IPS-20b (cell line): ENCODE measurements around the gene TNFSF15.

Experiments used
- H3K27ac ChIP-seq: one replicate; pipeline ENCODE4 v1.5.1; 2013; ENCODE audit warnings: low read length
- H3K27me3 ChIP-seq: 2 replicates; pipeline ENCODE4 v1.6.1; 2013; ENCODE audit warnings: mild to moderate bottlenecking, low read length, inconsistent platforms; ENCODE audit not compliant: insufficient read depth
- H3K36me3 ChIP-seq: 2 replicates; pipeline ENCODE4 v1.6.1; 2013; ENCODE audit warnings: low read depth, mild to moderate bottlenecking, inconsistent platforms, low read length, moderate library complexity; ENCODE audit not compliant: insufficient read depth
- H3K4me1 ChIP-seq: 2 replicates; pipeline ENCODE4 v1.6.1; 2013; ENCODE audit warnings: mild to moderate bottlenecking, control low read depth, inconsistent platforms, low read length, moderate library complexity; ENCODE audit not compliant: insufficient read depth
- H3K4me3 ChIP-seq: 2 replicates; pipeline ENCODE4 v1.5.1; 2013; ENCODE audit warnings: mild to moderate bottlenecking, low read length, inconsistent platforms
- H3K9ac ChIP-seq: 2 replicates; pipeline ENCODE4 v1.6.1; 2013; ENCODE audit warnings: low read depth, mild to moderate bottlenecking, inconsistent platforms, low read length, moderate library complexity
- H3K9me3 ChIP-seq: 2 replicates; pipeline ENCODE4 v1.6.1; 2013; ENCODE audit warnings: mild to moderate bottlenecking, low read depth, low read length, inconsistent platforms; ENCODE audit not compliant: insufficient read depth

The TNFSF15 gene

DNA sequence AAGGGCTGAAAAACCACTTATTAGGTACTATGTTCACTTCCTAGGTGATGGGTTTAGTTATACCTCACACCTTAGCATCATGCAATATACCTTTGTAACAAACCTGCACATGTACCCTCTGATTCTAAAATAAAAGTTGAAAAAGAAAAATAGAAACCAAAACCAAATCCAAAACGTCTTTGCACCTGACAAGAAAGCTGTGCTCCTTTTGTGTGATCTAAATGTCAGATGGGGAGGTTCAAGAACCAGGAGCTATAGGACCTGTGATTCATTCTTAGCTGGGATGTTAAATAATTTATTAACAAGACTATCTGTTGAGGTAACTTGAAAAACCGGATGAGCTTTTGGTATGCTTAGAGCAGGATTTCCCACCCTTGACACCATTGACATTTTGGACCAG is 16.9 kb upstream of the TNFSF15 start:
- Histone ChIP-seq H3K27ac (no peak overlapping the region), H3K4me1 (no peaks in the 10 kb centered on the region), H3K9me3 (no peaks in the 10 kb centered on the region), H3K27me3 (no peaks in the 10 kb centered on the region), H3K4me3 (no peak overlapping the region), H3K9ac (no peak overlapping the region), H3K36me3 (no peaks in the 10 kb centered on the region)

DNA sequence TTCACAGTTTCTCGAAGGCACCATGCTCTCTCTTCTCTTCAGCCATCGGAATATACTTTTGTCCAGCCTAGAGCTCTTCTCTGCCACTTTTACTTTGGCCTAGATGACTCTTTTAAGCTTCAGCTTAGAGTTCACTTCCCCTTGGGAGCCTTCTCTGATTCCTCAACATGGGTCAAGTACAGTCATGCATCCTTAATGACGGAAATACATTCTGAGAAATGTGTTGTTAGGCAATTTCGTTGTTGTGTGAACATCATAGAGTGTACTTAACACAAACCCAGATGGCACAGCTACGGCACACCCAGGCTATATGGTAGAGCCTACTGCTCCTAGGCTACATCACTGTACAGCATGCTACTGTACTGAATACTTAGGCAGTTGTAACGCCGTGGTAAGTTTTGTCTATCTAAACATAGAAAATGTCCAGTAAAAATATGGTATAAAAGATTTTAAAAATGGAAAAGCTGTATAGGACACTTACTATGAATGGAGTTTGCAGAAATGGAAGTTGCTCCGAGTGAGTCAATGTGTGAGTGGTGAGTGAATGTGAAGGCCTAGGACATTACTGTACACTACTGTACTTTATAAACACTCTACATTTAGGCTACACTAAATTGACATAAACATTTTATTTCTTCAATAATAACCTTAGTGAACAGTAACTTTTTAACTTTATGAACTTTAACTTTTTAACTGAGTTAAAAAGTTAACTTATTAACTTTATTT is 15.1 kb upstream of the TNFSF15 start:
- H3K36me3 ChIP-seq, result no peaks in the 10 kb centered on the region
- H3K9me3 ChIP-seq, result no peaks in the 10 kb centered on the region
- H3K4me1 ChIP-seq, result no peaks in the 10 kb centered on the region
- no peak overlapping the region for H3K27ac ChIP-seq
- H3K27me3 ChIP-seq, result no peaks in the 10 kb centered on the region; the same call in 1 of the 2 replicates
- H3K9ac ChIP-seq, result no peak overlapping the region
- H3K4me3 ChIP-seq, result no peak overlapping the region

DNA sequence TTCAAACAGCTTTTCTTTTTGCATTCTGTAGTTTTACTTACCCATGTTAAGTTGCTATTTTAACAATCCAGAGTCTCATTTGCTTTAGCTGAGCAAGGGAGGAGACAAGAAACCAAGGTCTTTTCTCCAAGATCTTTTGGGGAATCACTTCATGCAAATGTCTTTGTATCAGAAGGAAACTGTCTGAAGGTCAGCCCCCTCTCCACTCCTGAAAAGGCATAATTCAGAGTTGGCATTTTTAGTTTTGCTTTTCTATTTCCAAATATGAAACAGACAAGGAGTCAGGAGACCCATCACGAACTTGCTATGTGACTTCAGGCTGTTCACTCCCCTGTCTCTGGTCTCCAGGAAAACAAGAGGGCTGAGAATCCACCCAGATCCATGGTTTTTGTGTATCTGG is 12.3 kb upstream of the TNFSF15 start:
- no peaks in the 10 kb centered on the region for H3K4me1 ChIP-seq
- H3K36me3 ChIP-seq, result no peaks in the 10 kb centered on the region
- no peak overlapping the region for H3K27ac ChIP-seq
- no peaks in the 10 kb centered on the region for H3K9me3 ChIP-seq
- H3K4me3 ChIP-seq, result no peak overlapping the region
- no peaks in the 10 kb centered on the region; the same call in 1 of the 2 replicates for H3K27me3 ChIP-seq
- no peak overlapping the region for H3K9ac ChIP-seq

- H3K27me3 ChIP-seq, result no peaks in the 10 kb centered on the region; the same call in 1 of the 2 replicates
- no peaks in the 10 kb centered on the region for H3K9me3 ChIP-seq
- H3K9ac ChIP-seq, result no peak overlapping the region
- no peak overlapping the region for H3K4me3 ChIP-seq
- no peaks in the 10 kb centered on the region for H3K36me3 ChIP-seq
- H3K27ac ChIP-seq, result no peak overlapping the region
- no peaks in the 10 kb centered on the region; the same call in 1 of the 2 replicates for H3K4me1 ChIP-seq
Measured at GRCh38 chr9:114813717-114814418, 8.0 kb upstream of the TNFSF15 start.

DNA sequence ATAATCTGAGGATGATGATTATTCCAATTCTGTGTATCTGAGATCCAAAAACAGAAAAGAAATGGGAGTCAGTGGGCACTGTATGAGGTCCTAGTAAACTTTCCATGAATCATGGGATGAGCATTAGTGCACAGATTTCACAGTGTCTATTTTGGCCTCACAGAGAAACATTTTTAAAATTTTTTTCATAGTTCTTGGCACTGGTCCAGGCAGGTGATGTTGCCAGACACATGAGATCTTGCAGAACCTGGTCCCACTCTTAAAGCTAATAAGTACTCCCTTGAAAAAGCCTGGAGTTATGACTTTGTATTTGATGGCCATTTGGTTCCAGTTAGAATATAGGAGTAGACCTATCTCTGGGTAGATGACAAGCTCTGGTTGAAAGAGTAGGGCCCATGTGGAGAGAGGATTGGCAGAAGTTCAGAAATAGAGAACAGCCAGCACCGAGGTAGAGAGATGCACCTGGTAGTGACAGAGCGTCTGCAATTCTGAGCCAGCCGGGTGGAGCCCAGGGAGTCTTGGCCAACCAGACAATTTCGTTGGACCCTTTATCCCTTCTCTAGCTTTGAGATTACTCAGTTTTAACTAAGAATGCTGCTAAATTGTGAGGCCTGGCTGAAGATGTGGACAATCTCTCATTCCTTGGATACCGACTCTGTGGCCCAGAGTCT is 6.3 kb upstream of the TNFSF15 start:
- H3K4me1 ChIP-seq, result no peaks in the 10 kb centered on the region; the same call in 1 of the 2 replicates
- H3K27ac ChIP-seq, result no peak overlapping the region
- H3K4me3 ChIP-seq, result no peak overlapping the region
- no peaks in the 10 kb centered on the region for H3K36me3 ChIP-seq
- no peak overlapping the region for H3K9ac ChIP-seq
- H3K27me3 ChIP-seq, result no peaks in the 10 kb centered on the region; the same call in 1 of the 2 replicates
- H3K9me3 ChIP-seq, result no peaks in the 10 kb centered on the region

DNA sequence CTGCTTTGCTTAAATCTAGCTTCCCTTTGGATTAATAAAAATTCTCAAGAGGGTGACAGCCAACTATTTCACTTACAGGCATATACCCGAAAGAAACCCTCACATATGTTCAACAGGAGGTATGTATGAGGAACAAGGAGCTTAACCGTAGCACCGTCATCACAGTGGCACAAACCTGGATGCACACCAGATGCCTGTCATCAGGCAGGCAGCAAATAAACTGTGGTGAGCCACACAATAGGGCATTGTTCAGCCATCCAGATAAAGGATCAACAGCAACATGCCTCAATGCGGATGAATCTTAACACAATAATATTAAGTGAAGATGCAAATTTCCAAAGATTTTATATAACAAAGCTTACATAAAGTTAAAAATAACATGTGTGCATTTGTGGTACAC is 5.5 kb upstream of the TNFSF15 start:
- H3K9me3 ChIP-seq, result no peaks in the 10 kb centered on the region
- no peak overlapping the region for H3K9ac ChIP-seq
- no peaks in the 10 kb centered on the region for H3K36me3 ChIP-seq
- peaks cover 4% of the 10 kb centered on the region for H3K4me1 ChIP-seq
- H3K4me3 ChIP-seq, result no peak overlapping the region
- H3K27me3 ChIP-seq, result no peaks in the 10 kb centered on the region; the same call in 1 of the 2 replicates
- H3K27ac ChIP-seq, result no peak overlapping the region

DNA sequence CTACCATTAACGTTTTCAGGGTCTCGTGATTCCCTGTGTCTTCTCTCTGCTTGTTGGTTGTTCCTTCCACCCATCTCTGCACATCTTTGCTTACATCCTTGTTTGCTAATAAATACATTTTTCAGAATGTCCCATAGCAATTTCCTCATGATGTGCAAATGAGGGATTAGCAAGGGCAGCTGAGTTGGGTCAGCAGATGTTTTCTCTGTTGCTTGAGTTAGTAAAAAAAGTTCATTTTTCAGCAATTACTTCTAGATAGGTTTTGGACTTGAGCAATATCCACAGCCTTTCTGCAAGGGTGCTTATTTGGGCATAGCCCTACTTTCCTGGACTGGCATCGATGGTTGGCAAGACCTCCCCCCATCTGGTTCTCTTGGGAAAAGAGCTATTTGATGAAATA is 4.8 kb upstream of the TNFSF15 start:
- Histone ChIP-seq H3K27ac (no peak overlapping the region), H3K4me3 (no peak overlapping the region), H3K36me3 (no peaks in the 10 kb centered on the region), H3K9ac (no peak overlapping the region), H3K9me3 (no peaks in the 10 kb centered on the region), H3K4me1 (peaks cover 7% of the 10 kb centered on the region), H3K27me3 (no peaks in the 10 kb centered on the region)

DNA sequence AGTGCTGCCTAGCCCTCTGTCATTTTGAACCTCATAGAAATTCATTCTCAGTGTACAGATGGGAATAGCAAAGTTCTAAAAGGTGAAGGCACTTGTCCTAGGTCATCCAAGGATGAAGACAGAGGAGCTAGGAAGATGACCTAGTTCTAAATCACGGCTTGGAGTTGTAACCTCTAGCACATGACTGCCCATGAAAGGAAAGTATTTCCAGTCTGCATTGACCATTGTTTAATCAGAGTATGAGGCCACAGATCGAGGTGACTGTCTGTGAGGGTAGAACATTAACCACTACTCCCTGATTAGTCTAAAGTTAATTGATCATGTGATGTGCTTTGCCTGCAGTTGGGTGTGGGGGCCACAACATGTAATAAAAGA is 674 bp upstream of the TNFSF15 start:
- Histone ChIP-seq H3K9ac (no peak overlapping the region), H3K27ac (no peak overlapping the region), H3K27me3 (no peaks in the 10 kb centered on the region), H3K4me3 (0 out of 2 replicates have a peak overlapping the region, but pooled peaks have one; percentile 27), H3K4me1 (peaks cover 13% of the 10 kb centered on the region), H3K36me3 (no peaks in the 10 kb centered on the region), H3K9me3 (no peaks in the 10 kb centered on the region)

DNA sequence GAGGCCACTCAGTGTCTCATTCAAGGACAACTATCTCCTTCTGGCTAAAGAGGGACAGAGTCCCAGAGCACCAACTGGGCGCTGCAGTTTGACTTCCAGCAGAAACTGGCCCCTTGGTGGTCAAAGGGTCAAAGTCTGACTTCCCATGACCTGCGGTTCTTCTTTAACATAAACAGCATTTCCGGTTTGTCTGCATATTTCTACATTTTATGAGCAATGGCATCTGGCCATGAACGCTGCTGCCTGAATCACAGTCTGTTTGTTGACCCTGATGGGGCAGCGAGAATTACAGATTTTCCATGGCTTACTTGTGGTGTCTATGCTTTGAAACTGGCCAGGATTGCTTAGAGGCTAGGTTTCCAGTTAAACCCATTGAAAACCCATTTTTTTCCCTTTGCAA is 1.3 kb downstream of the TNFSF15 start:
- H3K27me3 ChIP-seq, result no peaks in the 10 kb centered on the region
- no peak overlapping the region for H3K27ac ChIP-seq
- H3K4me3 ChIP-seq, result no peak overlapping the region
- H3K4me1 ChIP-seq, result peaks cover 16% of the 10 kb centered on the region
- H3K36me3 ChIP-seq, result no peaks in the 10 kb centered on the region
- H3K9me3 ChIP-seq, result no peaks in the 10 kb centered on the region
- no peak overlapping the region for H3K9ac ChIP-seq

- Histone ChIP-seq H3K27me3 (no peaks in the 10 kb centered on the region), H3K4me3 (no peak overlapping the region), H3K9me3 (no peaks in the 10 kb centered on the region), H3K9ac (no peak overlapping the region), H3K36me3 (no peaks in the 10 kb centered on the region), H3K27ac (no peak overlapping the region), H3K4me1 (peaks cover 22% of the 10 kb centered on the region)
Measured at GRCh38 chr9:114803479-114804265, 2.2 kb downstream of the TNFSF15 start.

DNA sequence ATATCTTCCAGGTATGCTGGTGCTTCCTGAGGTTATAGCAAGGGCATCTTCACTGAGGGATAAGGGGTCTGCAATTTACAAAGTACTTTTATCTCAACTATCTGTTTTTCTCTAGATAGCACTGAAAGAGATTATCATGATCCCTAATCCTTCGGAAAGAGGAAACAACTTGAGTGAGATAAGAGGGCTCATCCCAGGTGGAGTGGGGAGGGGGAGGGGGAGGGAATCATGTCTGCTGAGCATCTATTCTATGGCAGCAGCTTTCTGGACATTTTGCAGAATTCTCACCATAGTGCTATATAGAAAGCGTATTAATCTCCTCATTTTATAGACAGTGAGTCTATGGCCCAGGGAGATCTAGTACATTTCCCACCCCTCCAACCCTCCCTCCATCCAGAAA is 5.9 kb downstream of the TNFSF15 start:
- Histone ChIP-seq H3K36me3 (no peaks in the 10 kb centered on the region), H3K4me3 (no peak overlapping the region), H3K27ac (no peak overlapping the region), H3K9me3 (no peaks in the 10 kb centered on the region), H3K4me1 (peaks cover 16% of the 10 kb centered on the region), H3K9ac (no peak overlapping the region), H3K27me3 (0 out of 2 replicates have a peak, but pooled peaks cover 4% of the 10 kb centered on the region)
